Measurements from ENCODE around the gene LDB1.

- no peak for TF ChIP-seq CTCF (IDR thresholded peaks at IDR 0.05)
- no peak for TF ChIP-seq POLR2A (IDR thresholded peaks at IDR 0.05)
These were observed 23.7 kb downstream of the LDB1 start for GRCh38 chr10:102096449-102096848.

Measured in heart left ventricle (tissue), 13 donors.